Measurements from ENCODE around the gene PARD6G. TPM values are rescaled to one million over a fixed set of nuclear protein-coding genes. Genes with fewer than 3 reads are reported as not detected.
"Not testable (repeated sequence)": the region's sequence is repeated elsewhere in the genome, so short reads cannot be mapped to it uniquely, and the experiment has no call there.

Gene PARD6G
- total RNA-seq, 1 donor from 2014 or later, result 3.6 TPM

DNA sequence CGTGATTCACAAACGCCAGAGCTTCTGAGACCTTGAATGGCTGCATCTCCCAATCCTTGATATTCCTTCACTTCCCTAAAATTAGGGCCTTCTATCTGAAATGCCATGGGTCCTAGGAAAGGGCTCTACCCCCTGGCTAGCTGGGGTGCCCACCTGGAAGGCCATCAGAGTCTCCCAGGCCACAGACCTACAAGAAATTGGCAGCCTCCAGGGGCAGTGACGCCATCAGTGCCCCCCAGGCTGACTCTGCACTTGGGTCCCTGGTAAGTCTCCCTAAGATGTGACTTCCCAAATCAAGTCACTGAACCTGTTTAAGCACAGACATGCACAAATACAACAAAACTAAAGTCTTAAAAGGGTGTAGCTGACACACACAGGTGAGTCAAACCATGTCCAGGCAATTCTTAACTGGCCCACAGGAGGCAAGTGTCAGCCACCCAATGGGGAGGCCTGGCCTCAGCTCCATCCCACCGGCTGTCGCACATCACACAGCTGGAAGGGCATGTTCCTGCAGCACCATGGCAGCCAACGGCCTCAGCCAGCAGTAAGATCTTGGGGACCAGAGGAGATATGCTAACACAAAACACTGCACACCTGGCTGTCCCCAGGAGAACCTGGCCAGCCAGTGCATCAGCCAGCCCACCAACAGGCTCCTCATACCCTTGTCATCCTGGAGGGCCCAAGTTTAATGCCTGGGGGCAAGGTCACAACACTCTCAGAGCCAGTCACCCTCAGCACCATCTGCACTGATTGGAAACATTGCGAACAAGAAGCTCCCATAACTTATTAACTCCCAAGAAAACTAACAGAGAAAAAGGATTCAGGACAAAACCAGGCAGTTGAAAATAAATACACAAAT is 5.2 kb downstream of the PARD6G start:
- no peak for DNase-seq (ENCODE audit: low spot score)

DNA sequence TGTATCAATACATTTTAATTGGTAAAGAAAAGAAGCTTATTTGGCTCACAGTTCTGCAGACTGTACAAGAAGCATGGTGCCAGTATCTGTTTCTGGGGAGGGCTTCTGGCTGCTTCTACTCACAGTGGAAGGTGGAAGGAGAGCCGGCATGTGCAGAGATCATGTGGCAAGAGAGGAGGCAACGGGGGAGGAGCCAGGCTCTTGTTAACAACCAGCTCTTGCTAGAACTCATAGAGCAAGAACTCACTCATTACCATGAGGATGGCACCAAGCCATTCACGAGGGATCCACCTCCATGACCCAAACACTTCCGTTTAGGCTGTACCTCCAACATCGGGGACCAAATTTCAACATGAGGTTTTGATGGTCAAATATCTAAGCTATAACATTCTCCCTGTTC is 7.5 kb downstream of the PARD6G start:
- no peak for DNase-seq (ENCODE audit: low spot score)

DNA sequence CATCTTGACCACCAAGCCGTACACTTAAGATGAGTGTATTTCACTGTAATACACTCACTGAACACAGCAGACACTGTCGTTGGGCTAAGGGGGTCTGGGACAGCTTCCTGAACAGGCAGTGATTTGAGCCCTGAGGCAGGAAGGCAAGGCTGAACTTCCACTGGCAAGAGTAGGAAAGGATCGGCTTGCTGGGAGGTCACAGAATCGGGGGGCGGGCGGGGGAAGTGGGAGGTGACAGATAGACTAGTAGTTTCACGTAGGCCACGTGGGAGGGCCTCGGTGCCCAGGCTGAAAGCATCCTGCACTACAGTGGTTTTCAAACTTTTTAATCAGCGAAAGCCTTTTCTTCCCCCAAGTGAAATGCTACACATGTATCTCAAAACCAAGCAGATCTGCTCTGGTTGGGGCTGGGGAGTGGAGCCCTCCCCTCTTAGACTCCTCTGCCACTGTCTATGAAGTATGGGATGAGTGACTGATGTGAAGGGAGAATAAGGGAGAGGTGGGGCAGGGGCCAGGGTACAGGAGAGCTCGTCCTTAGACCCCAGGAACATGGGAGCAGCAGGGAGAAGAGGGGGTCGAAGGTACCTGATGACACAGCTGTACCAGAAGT is 8.6 kb downstream of the PARD6G start:
- no peak for DNase-seq (ENCODE audit: low spot score)

DNA sequence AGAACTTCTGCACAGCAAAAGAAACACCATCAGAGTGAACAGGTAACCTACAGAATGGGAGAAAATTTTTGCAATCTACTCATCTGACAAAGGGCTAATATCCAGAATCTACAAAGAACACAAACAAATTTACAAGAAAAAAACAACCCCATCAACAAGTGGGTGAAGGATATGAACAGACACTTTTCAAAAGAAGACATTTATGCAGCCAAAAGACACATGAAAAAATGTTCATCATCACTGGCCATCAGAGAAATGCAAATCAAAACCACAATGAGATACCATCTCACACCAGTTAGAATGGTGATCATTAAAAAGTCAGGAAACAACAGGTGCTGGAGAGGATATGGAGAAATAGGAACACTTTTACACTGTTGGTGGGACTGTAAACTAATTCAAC is 9.8 kb downstream of the PARD6G start:
- DNase-seq (ENCODE audit: low spot score), result not testable (repeated sequence)

DNA sequence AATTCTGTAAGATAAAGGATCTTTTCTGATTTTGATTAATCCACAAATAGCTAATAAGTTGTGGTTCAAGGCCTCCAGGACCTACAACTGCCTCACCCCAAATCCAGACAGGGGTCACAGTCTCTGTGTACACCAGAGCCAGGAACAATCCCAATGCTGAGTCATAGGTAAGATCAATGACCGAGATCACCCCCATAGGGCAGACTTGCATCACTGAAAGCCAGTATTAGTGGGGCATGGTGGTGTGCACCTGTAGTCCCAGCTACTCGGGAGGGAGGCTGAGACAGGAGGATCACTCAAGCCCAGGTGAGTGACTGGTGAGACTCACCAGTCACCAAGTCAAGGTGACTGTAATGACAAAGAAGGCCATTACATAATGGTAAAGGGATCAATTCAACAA is 12.9 kb downstream of the PARD6G start:
- no peak for DNase-seq (ENCODE audit: low spot score)

DNA sequence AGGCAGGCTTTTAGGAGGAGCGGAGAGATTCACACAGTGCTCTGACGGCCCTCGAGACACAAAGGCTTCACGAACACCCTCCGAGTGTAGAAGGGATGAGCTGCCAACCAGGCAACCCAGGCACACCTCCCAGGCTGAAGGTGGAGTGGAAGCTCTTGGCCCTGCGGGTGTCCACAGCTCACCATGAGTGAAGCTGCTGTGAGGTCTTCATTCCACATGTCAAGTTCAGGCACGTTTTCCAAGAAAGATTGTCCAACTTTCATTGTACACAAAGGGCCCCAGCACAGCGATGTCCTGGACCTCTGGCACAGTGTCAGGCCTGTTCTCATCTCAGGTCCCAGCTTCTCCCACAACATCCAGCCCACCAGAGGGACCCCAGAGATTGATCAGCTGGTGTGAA is 13.4 kb downstream of the PARD6G start:
- DNase-seq (ENCODE audit: low spot score), result no peak

DNA sequence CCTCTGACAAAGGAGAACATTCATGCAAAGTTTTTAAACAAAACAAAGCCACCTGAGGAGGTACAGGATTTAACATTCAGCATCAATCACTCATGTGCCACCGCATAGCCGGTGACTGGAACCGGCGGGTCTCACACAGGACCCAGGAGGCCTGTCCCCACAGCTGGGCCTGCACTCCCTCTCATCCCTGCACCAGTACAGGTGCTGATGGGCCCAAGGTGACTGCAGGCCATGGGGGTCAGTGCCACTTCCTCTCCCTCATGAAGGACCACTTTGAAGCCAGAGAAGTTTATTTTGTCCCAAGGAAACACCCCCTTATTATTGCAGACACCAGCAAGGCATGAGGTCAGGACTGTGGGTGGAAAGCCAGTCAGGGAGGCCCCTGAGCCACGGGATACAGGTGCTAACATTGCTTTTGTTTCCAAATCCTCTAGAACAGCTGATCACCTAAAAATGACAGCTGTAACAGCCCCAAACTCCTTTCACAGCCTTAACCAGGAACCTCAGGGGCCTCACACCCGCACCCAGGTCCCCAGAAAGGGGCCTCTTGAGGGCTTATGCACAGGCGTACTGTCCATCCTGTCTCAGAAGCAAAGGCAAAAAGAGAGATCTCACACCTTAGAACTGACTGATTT is 14.0 kb downstream of the PARD6G start:
- no peak for DNase-seq (ENCODE audit: low spot score)

DNA sequence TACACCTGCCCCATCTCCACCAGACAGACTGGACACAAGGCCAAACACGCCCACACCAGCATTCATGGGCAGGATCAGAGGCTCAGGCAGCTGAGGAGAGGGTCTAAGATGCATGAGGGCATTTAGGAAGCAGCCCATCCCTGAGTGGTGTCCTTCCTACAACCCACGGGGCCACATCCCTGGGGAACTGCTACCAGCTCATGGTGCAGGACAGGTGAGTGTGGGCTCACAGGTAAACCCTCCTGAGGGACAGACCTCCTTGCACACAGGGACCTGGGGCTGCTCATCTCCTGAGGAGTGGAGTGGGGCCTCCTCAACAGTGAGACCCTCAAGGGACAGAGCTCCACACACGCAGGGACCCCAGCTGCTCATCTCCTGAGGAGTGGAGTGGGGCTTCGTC is 14.6 kb downstream of the PARD6G start:
- DNase-seq (ENCODE audit: low spot score), result no peak

DNA sequence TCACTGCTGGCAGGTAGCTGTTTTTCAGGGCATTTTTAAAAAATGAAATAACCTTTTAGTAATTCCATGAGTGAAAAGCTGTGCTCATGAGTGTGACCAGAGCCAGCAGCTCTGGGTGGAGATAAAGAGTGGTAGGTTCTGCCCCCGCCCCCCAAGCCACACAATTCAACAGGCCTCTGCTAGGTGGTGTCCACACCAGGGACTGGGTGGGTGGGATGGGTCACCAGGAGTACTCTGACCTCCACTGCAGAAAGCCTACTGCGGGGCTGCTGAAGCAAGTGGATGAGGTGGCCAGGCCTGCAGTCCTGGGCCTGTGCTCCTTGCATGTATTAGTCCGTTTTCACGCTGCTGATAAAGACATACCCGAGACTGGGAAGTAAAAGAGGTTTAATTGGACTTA is 15.3 kb downstream of the PARD6G start:
- no peak for DNase-seq (ENCODE audit: low spot score)

DNA sequence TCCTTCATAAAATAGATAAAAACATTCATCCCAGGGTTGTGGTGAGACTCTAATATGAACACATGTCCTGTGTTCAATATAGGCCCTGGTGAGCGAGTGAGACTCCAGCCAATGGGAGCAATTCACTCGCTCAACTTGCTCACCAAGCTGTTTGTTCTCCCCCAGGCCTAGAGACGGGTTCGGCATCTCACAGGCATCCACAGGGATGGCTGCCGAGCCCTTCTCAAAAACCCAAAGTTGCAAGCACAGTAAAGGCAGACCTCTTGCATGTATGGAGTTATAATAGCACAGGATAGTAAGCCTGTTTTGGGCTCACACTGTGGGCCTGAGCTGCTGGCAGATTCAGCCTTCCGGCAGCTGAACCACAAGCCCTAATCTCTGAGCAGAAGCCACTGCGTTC is 15.7 kb downstream of the PARD6G start:
- no peak for DNase-seq (ENCODE audit: low spot score)

DNA sequence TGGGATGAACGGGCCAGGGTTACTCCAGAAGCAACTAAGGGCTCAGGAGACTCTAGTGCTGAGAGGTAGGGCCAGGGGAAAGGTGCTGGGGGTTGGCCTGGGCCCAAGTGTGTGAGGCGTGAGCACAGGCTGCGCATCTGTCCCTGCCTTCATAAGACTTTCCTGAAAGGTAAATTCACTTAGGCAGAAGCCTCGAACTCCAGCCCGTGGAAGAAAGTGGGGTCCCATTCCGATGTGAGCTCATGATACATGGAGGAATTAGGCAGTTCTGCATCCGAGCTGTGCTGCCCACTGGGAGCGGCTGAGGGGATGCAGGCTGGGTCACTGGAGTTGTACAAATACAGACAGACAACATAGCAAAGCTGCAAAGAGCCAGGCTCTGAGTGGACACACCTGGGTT is 16.2 kb downstream of the PARD6G start:
- no peak for DNase-seq (ENCODE audit: low spot score)

DNA sequence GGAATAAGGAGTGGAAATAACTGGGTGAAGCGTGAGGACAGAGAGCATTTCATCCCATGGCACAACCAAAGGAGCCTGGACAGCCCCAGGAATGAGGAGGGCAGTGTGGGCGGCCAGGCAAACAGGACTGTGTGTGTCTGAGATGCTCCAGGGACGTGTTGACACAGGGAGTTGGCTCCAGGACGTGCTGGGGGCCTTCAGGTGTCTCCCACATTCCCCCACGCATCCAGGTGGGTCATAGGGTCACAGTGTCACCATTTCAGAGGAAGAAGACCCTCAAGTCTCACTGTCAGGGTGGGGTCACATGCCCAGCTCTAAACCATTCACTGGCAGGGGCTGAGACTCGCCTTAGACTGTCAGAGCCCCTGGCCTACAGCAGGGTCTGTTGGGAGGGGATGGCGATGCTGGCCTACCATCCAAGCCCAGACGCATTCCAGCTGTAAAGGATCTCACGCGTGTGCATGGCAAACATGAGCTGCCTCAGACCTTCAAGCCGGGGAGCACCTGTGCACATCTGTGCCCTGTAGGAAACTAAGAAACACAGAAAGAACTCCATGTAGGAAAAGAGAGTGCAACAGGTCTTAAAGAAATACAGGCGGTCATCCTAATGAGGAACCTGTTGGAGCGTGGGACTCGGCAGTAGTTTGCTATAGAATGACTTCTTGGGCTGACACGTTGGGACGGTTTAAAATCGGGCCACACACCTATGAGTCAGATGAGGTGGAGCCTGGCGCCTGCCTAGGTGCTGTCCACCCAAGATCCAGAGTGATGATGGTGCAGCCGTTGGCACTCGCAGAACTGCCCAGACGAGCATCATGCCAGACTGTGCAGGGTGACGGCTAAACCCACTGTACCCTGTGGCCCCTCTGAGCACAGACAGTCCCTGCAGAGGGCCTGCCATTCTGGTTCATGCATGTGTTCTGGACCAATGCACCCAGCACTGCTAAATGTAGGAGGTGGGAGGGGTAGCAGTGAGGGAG is 17.3 kb downstream of the PARD6G start:
- DNase-seq (ENCODE audit: low spot score), result no peak

DNA sequence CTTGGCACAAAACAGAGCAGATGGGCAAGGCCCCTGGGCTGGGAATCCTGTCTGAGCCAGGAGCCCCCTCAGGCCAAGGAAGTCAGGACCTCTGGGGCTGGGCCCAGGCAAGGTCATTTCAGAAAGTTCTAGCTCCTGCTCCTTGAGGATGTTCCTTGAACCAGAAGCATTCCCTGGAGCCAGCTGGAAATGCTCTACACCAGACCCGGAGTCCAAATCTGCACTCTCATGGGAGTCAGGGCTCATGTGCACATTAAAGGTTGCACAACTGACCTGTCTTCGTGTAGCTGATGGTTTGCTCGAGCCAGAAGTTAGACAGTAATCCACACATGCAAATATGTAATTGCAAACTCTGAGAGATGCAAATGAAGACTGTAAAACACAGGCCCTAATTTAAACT is 18.0 kb downstream of the PARD6G start:
- DNase-seq (ENCODE audit: low spot score), result peak; percentile 37

DNA sequence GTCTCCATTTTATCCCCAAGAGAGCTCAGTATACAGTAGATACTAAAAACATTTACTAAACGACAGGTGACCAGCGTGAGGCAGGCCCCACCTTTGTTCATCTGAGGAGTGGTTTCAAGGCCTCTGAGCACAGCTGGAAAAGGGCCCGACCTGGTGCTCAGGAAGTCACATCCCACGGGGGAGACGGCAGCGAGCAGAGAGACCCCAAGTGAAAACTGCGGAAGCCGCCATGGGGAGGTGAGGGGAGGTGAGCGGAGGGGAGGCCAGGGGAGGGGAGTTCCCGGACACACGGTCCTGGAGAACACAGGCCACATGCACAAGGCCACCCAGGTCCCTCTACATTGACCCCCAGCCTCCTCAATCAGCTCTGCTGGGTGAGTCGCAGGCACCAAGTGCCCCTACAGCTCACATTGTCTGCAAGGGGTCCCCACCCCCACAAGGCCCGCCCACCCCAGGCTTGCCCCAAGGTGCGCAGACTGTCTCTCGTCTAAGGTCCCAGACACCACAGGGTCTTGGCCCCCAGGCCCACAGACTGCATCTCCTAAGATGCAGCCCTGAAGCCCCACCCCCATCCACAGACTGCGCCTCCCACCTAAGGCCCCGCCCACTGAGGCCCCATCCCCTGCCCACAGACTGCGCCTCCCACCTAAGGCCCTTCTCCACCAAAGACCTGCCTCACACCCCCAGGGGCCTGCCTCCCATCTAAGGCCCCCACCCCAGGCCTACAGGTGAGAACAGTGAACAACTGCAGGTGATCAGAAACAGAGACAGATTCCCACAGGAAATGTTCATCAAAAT is 19.1 kb downstream of the PARD6G start:
- DNase-seq (ENCODE audit: low spot score), result no peak

DNA sequence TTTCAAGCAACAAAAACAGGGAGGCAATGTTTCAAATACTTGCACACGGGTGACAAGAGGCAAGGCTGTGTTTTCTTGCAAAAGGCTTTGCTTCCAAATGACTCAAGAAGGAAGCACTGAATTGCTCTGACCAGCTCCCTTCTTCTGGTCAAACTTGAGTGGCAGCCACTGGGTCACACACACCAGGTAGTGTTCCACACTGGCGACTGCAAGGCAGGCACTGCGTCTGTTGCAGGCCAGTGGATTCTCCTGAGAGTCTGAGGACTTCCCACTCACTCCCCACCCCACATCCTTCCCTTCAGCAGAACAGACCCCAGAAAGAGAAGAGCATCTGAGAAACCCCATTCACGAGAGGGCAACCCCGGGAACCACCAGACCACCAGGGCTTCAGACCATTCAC is 19.8 kb downstream of the PARD6G start:
- DNase-seq (ENCODE audit: low spot score), result no peak

DNA sequence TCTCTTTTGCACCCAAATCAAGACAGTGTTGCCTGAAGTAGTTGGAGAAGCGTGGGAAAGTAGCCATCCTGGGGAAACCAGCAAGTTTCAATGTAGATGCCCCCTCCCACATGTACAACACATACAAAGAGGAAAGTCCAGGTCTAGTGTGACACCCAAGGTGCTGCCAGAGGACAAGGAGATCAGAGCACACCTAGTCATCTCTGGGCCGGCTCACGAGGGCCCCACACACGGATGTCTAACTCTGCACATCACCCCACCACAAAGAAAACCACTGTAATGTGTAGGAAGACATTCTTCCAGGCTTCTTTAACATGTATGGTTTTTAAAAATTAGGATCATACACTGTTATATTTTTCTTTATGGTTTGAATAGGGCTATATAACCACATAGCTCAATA is 21.6 kb downstream of the PARD6G start:
- no peak for DNase-seq (ENCODE audit: low spot score)

DNA sequence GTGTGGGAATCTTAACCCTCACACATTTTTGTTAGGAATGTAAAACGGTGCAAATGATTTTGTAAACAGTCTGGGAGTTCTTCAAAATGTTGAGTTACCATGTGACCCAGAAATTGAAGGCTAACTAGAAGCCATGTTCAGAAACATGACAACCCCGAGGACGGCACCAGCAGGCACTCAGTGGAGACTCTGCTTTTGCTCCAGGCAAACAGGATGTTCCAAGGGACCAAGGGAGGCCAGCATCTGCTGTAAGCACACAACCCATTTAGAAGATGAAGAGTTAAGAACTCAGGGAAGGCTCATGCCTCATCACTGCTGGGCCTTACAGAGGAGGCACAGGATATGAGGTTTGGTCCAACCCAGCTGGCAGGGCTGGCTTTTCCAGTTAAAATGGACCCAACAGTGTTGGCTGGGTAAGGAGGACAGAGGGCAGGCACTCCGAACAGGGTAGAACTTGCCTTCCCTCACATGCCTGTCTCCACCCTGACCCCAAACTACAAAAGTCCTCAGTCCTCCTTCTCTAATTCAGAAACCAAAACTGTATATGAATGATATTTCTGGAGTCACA is 23.6 kb downstream of the PARD6G start:
- no peak for DNase-seq (ENCODE audit: low spot score)

DNA sequence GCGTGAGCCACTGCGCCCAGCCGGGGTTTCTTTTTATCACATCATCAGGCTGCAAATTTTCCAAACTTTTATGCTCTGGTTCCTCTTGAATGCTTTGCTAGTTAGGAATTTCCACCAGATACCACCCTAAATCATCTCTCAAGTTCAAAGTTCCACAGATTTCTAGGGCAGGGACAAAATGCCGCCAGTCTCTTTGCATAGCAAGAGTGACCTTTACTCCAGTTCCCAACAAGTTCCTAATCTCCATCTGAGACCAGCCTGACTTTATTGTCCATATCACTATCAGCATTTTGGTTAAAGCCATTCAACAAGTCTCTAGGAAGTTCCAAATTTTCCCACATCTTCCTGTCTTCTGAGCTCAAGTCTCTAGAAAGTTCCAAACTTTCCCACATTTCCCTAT is 27.8 kb downstream of the PARD6G start:
- not testable (repeated sequence) for DNase-seq (ENCODE audit: low spot score)

DNA sequence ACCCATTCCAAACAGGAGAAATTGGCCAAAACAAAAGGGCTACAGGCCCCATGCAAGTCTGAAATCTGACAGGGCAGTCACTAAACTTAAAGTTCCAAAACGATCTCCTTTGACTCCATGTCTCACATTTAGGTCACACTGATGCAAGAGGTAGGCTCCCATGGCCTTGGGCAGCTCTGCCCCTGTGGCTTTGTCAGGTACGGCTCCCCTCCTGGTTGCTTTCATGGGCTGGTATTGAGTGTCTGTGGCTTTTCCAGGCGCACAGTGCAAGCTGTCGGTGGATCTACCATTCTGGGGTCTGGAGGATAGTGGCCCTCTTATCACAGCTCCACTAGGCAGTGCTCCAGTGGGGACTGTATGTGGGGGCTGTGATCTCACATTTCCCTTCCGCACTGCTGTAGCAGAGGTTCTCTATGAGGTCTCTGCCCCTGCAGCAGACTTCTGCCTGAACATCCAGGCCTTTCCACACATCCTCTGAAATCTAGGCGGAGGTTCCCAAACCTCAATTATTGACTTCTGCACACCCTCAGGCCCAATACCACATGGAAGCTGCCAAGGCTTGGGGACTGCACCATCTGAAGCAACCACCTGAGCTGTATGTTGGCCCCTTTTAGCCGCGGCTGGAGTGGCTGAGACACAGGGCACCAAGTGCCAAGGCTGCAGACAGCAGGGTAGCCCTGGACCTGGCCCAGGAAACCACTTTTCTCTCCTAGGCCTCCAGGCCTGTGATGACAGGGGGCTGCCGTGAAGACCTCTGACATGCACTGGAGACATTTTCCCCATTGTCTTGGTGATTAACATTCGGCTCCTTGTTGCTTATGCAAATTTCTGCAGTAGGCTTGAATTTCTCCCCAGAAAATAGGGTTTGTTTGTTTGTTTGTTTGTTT is 28.7 kb downstream of the PARD6G start:
- no peak for DNase-seq (ENCODE audit: low spot score)

Measured in mesenteric fat pad (tissue), 1 donor.